Measurements from ENCODE around the gene KIF22. TPM values are rescaled to one million over a fixed set of nuclear protein-coding genes. Genes with fewer than 3 reads are reported as not detected.
A peak's percentile ranks its signal among the peaks of the same experiment; 100 is the strongest.

The KIF22 gene
- total and polyA plus RNA-seq, 9 of the 15 experiments (the other 6 are each of a cell fraction or from before 2014, with no cell fraction given), result 8.7 to 232 (median 131) TPM

DNA sequence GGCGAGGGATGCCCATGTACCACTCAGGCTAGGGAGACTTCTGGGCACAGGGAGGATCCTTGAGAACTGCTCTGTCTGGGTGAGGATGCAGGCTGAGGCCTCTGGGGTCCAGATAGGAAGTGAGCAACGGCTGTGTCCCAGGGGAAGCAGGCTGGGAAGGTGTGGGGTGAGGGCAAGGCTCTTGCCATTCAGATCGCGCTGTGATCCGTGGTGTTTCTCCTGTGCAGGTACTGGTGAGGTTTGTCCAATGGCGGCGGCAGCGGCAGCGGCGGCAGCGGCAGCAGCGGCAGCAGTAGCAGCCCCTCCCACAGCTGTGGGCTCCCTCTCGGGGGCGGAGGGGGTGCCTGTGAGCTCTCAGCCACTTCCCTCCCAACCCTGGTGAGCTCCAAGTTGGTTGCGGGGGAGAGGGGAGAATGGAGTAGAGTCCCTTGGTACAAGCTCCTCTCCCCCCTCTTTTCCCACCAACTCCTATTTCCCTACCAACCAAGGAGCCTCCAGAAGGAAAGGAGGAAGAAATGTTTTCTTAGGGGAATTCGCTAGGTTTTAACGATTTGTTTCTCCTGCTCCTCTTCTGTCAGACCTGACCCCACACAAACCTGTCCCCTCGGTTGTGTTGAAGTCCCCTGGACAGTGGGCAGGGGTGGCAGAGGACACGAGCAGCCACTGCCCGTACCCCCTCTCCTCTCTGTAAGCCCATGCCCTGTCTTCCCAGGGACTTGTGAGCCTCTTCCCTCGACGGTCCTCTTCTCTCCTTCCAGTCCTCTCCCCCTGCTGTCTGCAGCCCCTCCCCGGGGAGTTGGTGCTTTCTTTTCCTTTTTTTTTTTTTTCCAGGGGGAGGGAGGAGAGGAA lies 19.5 kb downstream of the KIF22 start (continued):
- 0 out of 2 replicates have a peak, but pooled peaks have one; percentile 21 for TF ChIP-seq E2F3 (CRISPR knock-in tag; IDR thresholded peaks at IDR 0.05)
- no peak for TF ChIP-seq FOXA1 (IDR thresholded peaks at IDR 0.05; ENCODE audit: borderline replicate concordance)
- TF ChIP-seq, protein P1, sequence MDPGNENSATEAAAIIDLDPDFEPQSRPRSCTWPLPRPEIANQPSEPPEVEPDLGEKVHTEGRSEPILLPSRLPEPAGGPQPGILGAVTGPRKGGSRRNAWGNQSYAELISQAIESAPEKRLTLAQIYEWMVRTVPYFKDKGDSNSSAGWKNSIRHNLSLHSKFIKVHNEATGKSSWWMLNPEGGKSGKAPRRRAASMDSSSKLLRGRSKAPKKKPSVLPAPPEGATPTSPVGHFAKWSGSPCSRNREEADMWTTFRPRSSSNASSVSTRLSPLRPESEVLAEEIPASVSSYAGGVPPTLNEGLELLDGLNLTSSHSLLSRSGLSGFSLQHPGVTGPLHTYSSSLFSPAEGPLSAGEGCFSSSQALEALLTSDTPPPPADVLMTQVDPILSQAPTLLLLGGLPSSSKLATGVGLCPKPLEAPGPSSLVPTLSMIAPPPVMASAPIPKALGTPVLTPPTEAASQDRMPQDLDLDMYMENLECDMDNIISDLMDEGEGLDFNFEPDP (CRISPR knock-in tag; IDR thresholded peaks at IDR 0.05), result no peak
- no peak for TF ChIP-seq RBM39 (optimal IDR thresholded peaks at IDR 0.05; ENCODE audit: low read depth, low read length)
- TF ChIP-seq NCOA2 (IDR thresholded peaks at IDR 0.05; ENCODE audit: partially characterized antibody in 2 of 2), result no peak
- TF ChIP-seq RBM25 (IDR thresholded peaks at IDR 0.05; ENCODE audit: low read depth, low read length, severe bottlenecking), result no peak
- TF ChIP-seq EGR1 (conservative IDR thresholded peaks at IDR 0.05), result peak; percentile 75
- no peak for TF ChIP-seq HDAC1 (IDR thresholded peaks at IDR 0.05)
- no peak for TF ChIP-seq FOXM1 (IDR thresholded peaks at IDR 0.05; ENCODE audit: low read depth)
- TF ChIP-seq FOXM1 (CRISPR knock-in tag; IDR thresholded peaks at IDR 0.05; ENCODE audit: low read depth), result no peak
- no peak for TF ChIP-seq EZH2 (IDR thresholded peaks at IDR 0.05; ENCODE audit: borderline replicate concordance, low read depth, low read length)
- TF ChIP-seq HNRNPUL1 (IDR thresholded peaks at IDR 0.05; ENCODE audit: low read length), result no peak
- no peak for TF ChIP-seq SRSF9 (IDR thresholded peaks at IDR 0.05; ENCODE audit: borderline replicate concordance, low read depth, low read length)
- no peak for TF ChIP-seq KLF16 (IDR thresholded peaks at IDR 0.05)
- no peak for TF ChIP-seq ZNF41 (CRISPR knock-in tag; conservative IDR thresholded peaks at IDR 0.05)
- TF ChIP-seq MTF1 (CRISPR knock-in tag; IDR thresholded peaks at IDR 0.05; ENCODE audit: borderline replicate concordance), result no peak
- no peak for TF ChIP-seq MCM2 (IDR thresholded peaks at IDR 0.05; ENCODE audit: low read depth)
- TF ChIP-seq NR2F6 (CRISPR knock-in tag; IDR thresholded peaks at IDR 0.05), result no peak
- TF ChIP-seq, protein P2, sequence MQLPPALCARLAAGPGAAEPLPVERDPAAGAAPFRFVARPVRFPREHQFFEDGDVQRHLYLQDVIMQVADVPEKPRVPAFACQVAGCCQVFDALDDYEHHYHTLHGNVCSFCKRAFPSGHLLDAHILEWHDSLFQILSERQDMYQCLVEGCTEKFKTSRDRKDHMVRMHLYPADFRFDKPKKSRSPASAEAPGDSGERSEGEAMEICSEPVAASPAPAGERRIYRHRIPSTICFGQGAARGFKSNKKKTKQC (CRISPR knock-in tag; IDR thresholded peaks at IDR 0.05), result no peak
- TF ChIP-seq NRF1 (conservative IDR thresholded peaks at IDR 0.05 in 1 of 2, IDR thresholded peaks at IDR 0.05 in 1 of 2), result no peak
- TF ChIP-seq, protein P3, sequence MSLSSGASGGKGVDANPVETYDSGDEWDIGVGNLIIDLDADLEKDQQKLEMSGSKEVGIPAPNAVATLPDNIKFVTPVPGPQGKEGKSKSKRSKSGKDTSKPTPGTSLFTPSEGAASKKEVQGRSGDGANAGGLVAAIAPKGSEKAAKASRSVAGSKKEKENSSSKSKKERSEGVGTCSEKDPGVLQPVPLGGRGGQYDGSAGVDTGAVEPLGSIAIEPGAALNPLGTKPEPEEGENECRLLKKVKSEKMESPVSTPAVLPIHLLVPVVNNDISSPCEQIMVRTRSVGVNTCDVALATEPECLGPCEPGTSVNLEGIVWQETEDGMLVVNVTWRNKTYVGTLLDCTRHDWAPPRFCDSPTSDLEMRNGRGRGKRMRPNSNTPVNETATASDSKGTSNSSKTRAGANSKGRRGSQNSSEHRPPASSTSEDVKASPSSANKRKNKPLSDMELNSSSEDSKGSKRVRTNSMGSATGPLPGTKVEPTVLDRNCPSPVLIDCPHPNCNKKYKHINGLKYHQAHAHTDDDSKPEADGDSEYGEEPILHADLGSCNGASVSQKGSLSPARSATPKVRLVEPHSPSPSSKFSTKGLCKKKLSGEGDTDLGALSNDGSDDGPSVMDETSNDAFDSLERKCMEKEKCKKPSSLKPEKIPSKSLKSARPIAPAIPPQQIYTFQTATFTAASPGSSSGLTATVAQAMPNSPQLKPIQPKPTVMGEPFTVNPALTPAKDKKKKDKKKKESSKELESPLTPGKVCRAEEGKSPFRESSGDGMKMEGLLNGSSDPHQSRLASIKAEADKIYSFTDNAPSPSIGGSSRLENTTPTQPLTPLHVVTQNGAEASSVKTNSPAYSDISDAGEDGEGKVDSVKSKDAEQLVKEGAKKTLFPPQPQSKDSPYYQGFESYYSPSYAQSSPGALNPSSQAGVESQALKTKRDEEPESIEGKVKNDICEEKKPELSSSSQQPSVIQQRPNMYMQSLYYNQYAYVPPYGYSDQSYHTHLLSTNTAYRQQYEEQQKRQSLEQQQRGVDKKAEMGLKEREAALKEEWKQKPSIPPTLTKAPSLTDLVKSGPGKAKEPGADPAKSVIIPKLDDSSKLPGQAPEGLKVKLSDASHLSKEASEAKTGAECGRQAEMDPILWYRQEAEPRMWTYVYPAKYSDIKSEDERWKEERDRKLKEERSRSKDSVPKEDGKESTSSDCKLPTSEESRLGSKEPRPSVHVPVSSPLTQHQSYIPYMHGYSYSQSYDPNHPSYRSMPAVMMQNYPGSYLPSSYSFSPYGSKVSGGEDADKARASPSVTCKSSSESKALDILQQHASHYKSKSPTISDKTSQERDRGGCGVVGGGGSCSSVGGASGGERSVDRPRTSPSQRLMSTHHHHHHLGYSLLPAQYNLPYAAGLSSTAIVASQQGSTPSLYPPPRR (CRISPR knock-in tag; IDR thresholded peaks at IDR 0.05; ENCODE audit: borderline replicate concordance), result no peak
- no peak for TF ChIP-seq NFRKB (IDR thresholded peaks at IDR 0.05; ENCODE audit: low read depth)
- no peak for TF ChIP-seq CHD4 (IDR thresholded peaks at IDR 0.05; ENCODE audit: insufficient read depth, insufficient replicate concordance, low read depth, low read length, poor library complexity, severe bottlenecking)

Data from K562 (cell line).